ENCODE measurements around the gene UCN2. TPM values are rescaled to one million over a fixed set of nuclear protein-coding genes. Genes with fewer than 3 reads are reported as not detected.

UCN2 gene
- total and polyA plus RNA-seq, 9 of the 15 experiments (the other 6 are each of a cell fraction or from before 2014, with no cell fraction given) = 0.08 to 0.11 TPM; not detected in 7

- no peak for TF ChIP-seq E2F6 (IDR thresholded peaks at IDR 0.05; ENCODE audit: borderline replicate concordance in 1 of 2, extremely low read depth in 1 of 2, insufficient read depth in 1 of 2, insufficient read length in 1 of 2, low read depth in 1 of 2, low read length in 1 of 2, poor library complexity in 1 of 2, severe bottlenecking in 1 of 2)
- TF ChIP-seq ZBTB8A (IDR thresholded peaks at IDR 0.05; ENCODE audit: partially characterized antibody) = no peak
- 0 out of 2 replicates have a peak, but pooled peaks have one; percentile 16 for TF ChIP-seq SMARCE1 (IDR thresholded peaks at IDR 0.05)
- peak; percentile 52 for TF ChIP-seq VEZF1 (CRISPR knock-in tag; IDR thresholded peaks at IDR 0.05)
- TF ChIP-seq CGGBP1 (CRISPR knock-in tag; IDR thresholded peaks at IDR 0.05) = no peak
- TF ChIP-seq MXD1 (CRISPR knock-in tag; IDR thresholded peaks at IDR 0.05; ENCODE audit: borderline replicate concordance, poor library complexity, severe bottlenecking) = no peak
- TF ChIP-seq MCM7 (IDR thresholded peaks at IDR 0.05) = no peak
- TF ChIP-seq MNT (conservative IDR thresholded peaks at IDR 0.05) = peak in 1 of 2 experiments; percentile 44; a peak in 1 of 4 replicates
- no peak for TF ChIP-seq TCF7 (IDR thresholded peaks at IDR 0.05; ENCODE audit: borderline replicate concordance)
- no peak for TF ChIP-seq STAT5B (CRISPR knock-in tag; IDR thresholded peaks at IDR 0.05)
- TF ChIP-seq DLX4 (CRISPR knock-in tag; IDR thresholded peaks at IDR 0.05) = no peak
- peak; percentile 29; the same call in 1 of the 2 replicates for TF ChIP-seq MAX (CRISPR knock-in tag; IDR thresholded peaks at IDR 0.05)
- TF ChIP-seq KAT2B (IDR thresholded peaks at IDR 0.05; ENCODE audit: low read depth, low read length) = no peak
- TF ChIP-seq ZNF146 (CRISPR knock-in tag; IDR thresholded peaks at IDR 0.05; ENCODE audit: unreplicated experiment) = no peak
- no peak for TF ChIP-seq GTF2B (IDR thresholded peaks at IDR 0.05; ENCODE audit: extremely low read depth, insufficient read length)
- TF ChIP-seq NCOR1 (IDR thresholded peaks at IDR 0.05) = peak; percentile 26; the same call in 1 of the 2 replicates
- TF ChIP-seq ZFP30 (CRISPR knock-in tag; IDR thresholded peaks at IDR 0.05; ENCODE audit: borderline replicate concordance) = no peak
These were observed 32.0 kb upstream of the UCN2 start (continued) for GRCh38 chr3:48595526-48596121.

Measured in K562 (cell line).